ENCODE data around the gene CPSF3. TPM values are rescaled to one million over a fixed set of nuclear protein-coding genes. Genes with fewer than 3 reads are reported as not detected.
"Not testable (repeated sequence)": the region's sequence is repeated elsewhere in the genome, so short reads cannot be mapped to it uniquely, and the experiment has no call there.

The CPSF3 gene
- total RNA-seq, 2 donors from 2014 or later = 13.8 to 21.3 TPM

GRCh38 chr2:9391961-9392720 lies 31.3 kb upstream of the CPSF3 start:
- intact Hi-C loops (cut with DNase I) = no loop called here
- ATAC-seq (no peak), DNase-seq (no peak)

GRCh38 chr2:9392898-9393765 lies 30.3 kb upstream of the CPSF3 start:
- ATAC-seq (peak; percentile 47 to 67), DNase-seq (no peak)
- intact Hi-C loops (cut with DNase I) = no loop called here

GRCh38 chr2:9394816-9395215 lies 28.6 kb upstream of the CPSF3 start:
- DNase-seq = no peak
- intact Hi-C loops (cut with DNase I) = no loop called here
- ATAC-seq = no peak

GRCh38 chr2:9397201-9397600 lies 26.3 kb upstream of the CPSF3 start:
- intact Hi-C loops (cut with DNase I) = no loop called here
- no peak for ATAC-seq
- DNase-seq = no peak

GRCh38 chr2:9398251-9398650 lies 25.2 kb upstream of the CPSF3 start:
- ATAC-seq; intact Hi-C loops (cut with DNase I); DNase-seq: not testable (repeated sequence)

- ATAC-seq (peak; percentile 62 to 75), DNase-seq (no peak)
Observed at GRCh38 chr2:9398881-9399780, 24.3 kb upstream of the CPSF3 start.

GRCh38 chr2:9400268-9401058 lies 23.0 kb upstream of the CPSF3 start:
- no peak for DNase-seq
- intact Hi-C loops (cut with DNase I) = no loop called here
- no peak for ATAC-seq

More at GRCh38 chr2:9398881-9399780, 24.3 kb upstream of the CPSF3 start:
- intact Hi-C loops (cut with DNase I) = no loop called here

GRCh38 chr2:9401059-9401547 lies 22.4 kb upstream of the CPSF3 start:
- intact Hi-C loops (cut with DNase I) = no loop called here
- no peak for ATAC-seq
- DNase-seq = no peak

GRCh38 chr2:9401646-9402371 lies 21.6 kb upstream of the CPSF3 start:
- DNase-seq (no peak), ATAC-seq (no peak)
- intact Hi-C loops (cut with DNase I) = no loop called here

GRCh38 chr2:9403924-9404323 lies 19.5 kb upstream of the CPSF3 start:
- intact Hi-C loops (cut with DNase I) = no loop called here
- DNase-seq = no peak
- ATAC-seq = no peak

GRCh38 chr2:9404451-9404850 lies 19.0 kb upstream of the CPSF3 start:
- DNase-seq (no peak), ATAC-seq (no peak)
- intact Hi-C loops (cut with DNase I) = no loop called here

- intact Hi-C loops (cut with DNase I) = no loop called here
- ATAC-seq (no peak), DNase-seq (no peak)
Observed at GRCh38 chr2:9405636-9406035, 17.8 kb upstream of the CPSF3 start.

GRCh38 chr2:9406529-9407362 lies 16.7 kb upstream of the CPSF3 start:
- DNase-seq (no peak), ATAC-seq (peak in 1 of 2 donors; percentile 29)
- intact Hi-C loops (cut with DNase I) = no loop called here

GRCh38 chr2:9407363-9407811 lies 16.1 kb upstream of the CPSF3 start:
- no peak for DNase-seq
- intact Hi-C loops (cut with DNase I) = no loop called here
- ATAC-seq = no peak

GRCh38 chr2:9408641-9409151 lies 14.8 kb upstream of the CPSF3 start:
- peak in 1 of 2 donors; percentile 83 for ATAC-seq

GRCh38 chr2:9410108-9410507 lies 13.3 kb upstream of the CPSF3 start:
- intact Hi-C loops (cut with DNase I) = no loop called here
- no peak for ATAC-seq
- no peak for DNase-seq

More at GRCh38 chr2:9408641-9409151, 14.8 kb upstream of the CPSF3 start:
- intact Hi-C loops (cut with DNase I) = no loop called here
- DNase-seq = no peak

GRCh38 chr2:9412781-9413180 lies 10.7 kb upstream of the CPSF3 start:
- ATAC-seq = no peak
- intact Hi-C loops (cut with DNase I) = no loop called here
- DNase-seq = no peak
